ENCODE results near the gene PLCB1. TPM values are rescaled to one million over a fixed set of nuclear protein-coding genes. Genes with fewer than 3 reads are reported as not detected.

PLCB1 gene
- total and polyA plus RNA-seq, 2 experiments from 2014 or later, result 6.7 to 20.5 TPM

GRCh38 chr20:8471465-8471864, 339.4 kb downstream of the PLCB1 start:
- TF ChIP-seq CTCF (IDR thresholded peaks at IDR 0.05; ENCODE audit: poor library complexity) (no peak), EZH2 (IDR thresholded peaks at IDR 0.05; ENCODE audit: borderline replicate concordance) (no peak), EZH2phosphoT487 (IDR thresholded peaks at IDR 0.05; ENCODE audit: low read depth, severe bottlenecking, unreplicated experiment) (no peak)
- Histone ChIP-seq H3K4me3 (no peak overlapping the region), H3K4me1 (ENCODE audit: insufficient read depth) (no peaks in the 10 kb centered on the region), H3K36me3 (replicated peaks; ENCODE audit: insufficient read depth, low read depth) (no peaks in the 10 kb centered on the region), H3K27me3 (no peaks in the 10 kb centered on the region), H3K9me2 (replicated peaks; ENCODE audit: insufficient read depth) (no peaks in the 10 kb centered on the region), H3K27ac (no peak overlapping the region), H2AFZ (no peak overlapping the region), H3K4me2 (no peak overlapping the region), H3K9me3 (ENCODE audit: low read depth) (no peaks in the 10 kb centered on the region), H4K20me1 (ENCODE audit: insufficient read depth, poor library complexity, severe bottlenecking) (no peaks in the 10 kb centered on the region), H3K79me2 (no peaks in the 10 kb centered on the region)
- WGBS (ENCODE audit: low lambda C conversion rate, missing lambda C conversion rate), result 90% methylated on average over 2 of the region's 2 CpGs
- DNase-seq (ENCODE audit: low spot score), result no peak

- Histone ChIP-seq H3K27ac (no peak overlapping the region), H3K79me2 (no peaks in the 10 kb centered on the region), H2AFZ (no peak overlapping the region), H3K4me1 (ENCODE audit: insufficient read depth) (no peaks in the 10 kb centered on the region), H3K9me2 (replicated peaks; ENCODE audit: insufficient read depth) (no peaks in the 10 kb centered on the region), H3K9me3 (ENCODE audit: low read depth) (no peaks in the 10 kb centered on the region), H3K4me3 (no peak overlapping the region), H3K4me2 (no peak overlapping the region), H4K20me1 (ENCODE audit: insufficient read depth, poor library complexity, severe bottlenecking) (no peaks in the 10 kb centered on the region), H3K27me3 (no peaks in the 10 kb centered on the region), H3K36me3 (replicated peaks; ENCODE audit: insufficient read depth, low read depth) (no peaks in the 10 kb centered on the region)
- no peak for TF ChIP-seq EZH2 (IDR thresholded peaks at IDR 0.05; ENCODE audit: borderline replicate concordance)
- no peak for TF ChIP-seq CTCF (IDR thresholded peaks at IDR 0.05; ENCODE audit: poor library complexity)
- TF ChIP-seq EZH2phosphoT487 (IDR thresholded peaks at IDR 0.05; ENCODE audit: low read depth, severe bottlenecking, unreplicated experiment), result no peak
- DNase-seq (ENCODE audit: low spot score), result no peak
- 61% methylated on average over 1 of the region's 1 CpG for WGBS (ENCODE audit: low lambda C conversion rate, missing lambda C conversion rate)
Measured at GRCh38 chr20:8473459-8473858, 341.4 kb downstream of the PLCB1 start.

- no peak for DNase-seq (ENCODE audit: low spot score)
- Histone ChIP-seq H3K27me3 (no peaks in the 10 kb centered on the region), H3K79me2 (no peaks in the 10 kb centered on the region), H3K4me2 (no peak overlapping the region), H3K9me3 (ENCODE audit: low read depth) (no peaks in the 10 kb centered on the region), H3K9me2 (replicated peaks; ENCODE audit: insufficient read depth) (no peaks in the 10 kb centered on the region), H2AFZ (no peak overlapping the region), H3K27ac (no peak overlapping the region), H4K20me1 (ENCODE audit: insufficient read depth, poor library complexity, severe bottlenecking) (no peaks in the 10 kb centered on the region), H3K36me3 (replicated peaks; ENCODE audit: insufficient read depth, low read depth) (no peaks in the 10 kb centered on the region), H3K4me3 (no peak overlapping the region), H3K4me1 (ENCODE audit: insufficient read depth) (no peaks in the 10 kb centered on the region)
- 84% methylated on average over 4 of the region's 4 CpGs for WGBS (ENCODE audit: low lambda C conversion rate, missing lambda C conversion rate)
- TF ChIP-seq EZH2phosphoT487 (IDR thresholded peaks at IDR 0.05; ENCODE audit: low read depth, severe bottlenecking, unreplicated experiment), result no peak
- no peak for TF ChIP-seq EZH2 (IDR thresholded peaks at IDR 0.05; ENCODE audit: borderline replicate concordance)
- TF ChIP-seq CTCF (IDR thresholded peaks at IDR 0.05; ENCODE audit: poor library complexity), result no peak
Measured at GRCh38 chr20:8474027-8474668, 342.1 kb downstream of the PLCB1 start.

Data from hepatocyte (in vitro differentiated cells).